Mammary epithelial cell (primary cell): ENCODE results near the gene ZNF467.

Experiments
- CTCF ChIP-seq, 2 donors: IDR thresholded peaks in 1 of 2; conservative IDR thresholded peaks in 1 of 2; 2 replicates each; pipeline ENCODE4 v1.5.1; 2011 to 2012; ENCODE audit warnings: inconsistent platforms in 2 of 2, low read length in 2 of 2, mild to moderate bottlenecking in 2 of 2, control low read depth in 1 of 2, low read depth in 1 of 2; ENCODE audit not compliant: insufficient read depth in 1 of 2; ENCODE audit errors: extremely low read depth in 1 of 2
- EZH2 ChIP-seq: IDR thresholded peaks from 2 replicates; pipeline ENCODE4 v1.6.1; 2012; ENCODE audit warnings: low read length, inconsistent platforms, borderline replicate concordance

- TF ChIP-seq CTCF (conservative IDR thresholded peaks at IDR 0.05 in 1 of 2, IDR thresholded peaks at IDR 0.05 in 1 of 2; ENCODE audit: extremely low read depth in 1 of 2, insufficient read depth in 1 of 2, low read depth in 1 of 2, low read length in 2 of 2) (no peak), EZH2 (no peak)
Measured at GRCh38 chr7:149748076-149748874, 25.1 kb downstream of the ZNF467 start.
